UCSD-AML1 (cell line): Measurements from ENCODE around the gene EPHA3.

Source experiments
- DNase-seq: peaks from one replicate; lab custom pipeline; 2025; ENCODE audit not compliant: unreplicated experiment; lab: John Stamatoyannopoulos, UW

The EPHA3 gene

GRCh38 chr3:89278302-89279025 is 171.0 kb downstream of the EPHA3 start:
- no peak for DNase-seq

GRCh38 chr3:89280301-89280700 is 172.9 kb downstream of the EPHA3 start:
- DNase-seq: no peak

- DNase-seq: no peak
These were observed 173.5 kb downstream of the EPHA3 start for GRCh38 chr3:89280822-89281365.

GRCh38 chr3:89287902-89288508 is 180.6 kb downstream of the EPHA3 start:
- DNase-seq: no peak

- no peak for DNase-seq
These were observed 182.3 kb downstream of the EPHA3 start for GRCh38 chr3:89289574-89290190.

GRCh38 chr3:89297199-89297598 is 189.8 kb downstream of the EPHA3 start:
- DNase-seq: no peak

GRCh38 chr3:89300526-89300925 is 193.1 kb downstream of the EPHA3 start:
- no peak for DNase-seq

GRCh38 chr3:89300981-89301380 is 193.6 kb downstream of the EPHA3 start:
- DNase-seq: no peak

GRCh38 chr3:89303701-89304100 is 196.3 kb downstream of the EPHA3 start:
- DNase-seq: no peak

- DNase-seq: no peak
These were observed 199.1 kb downstream of the EPHA3 start for GRCh38 chr3:89306540-89306939.

- DNase-seq: no peak
These were observed 204.2 kb downstream of the EPHA3 start for GRCh38 chr3:89311581-89311980.

- no peak for DNase-seq
These were observed 204.7 kb downstream of the EPHA3 start for GRCh38 chr3:89312141-89312540.

GRCh38 chr3:89314454-89315098 is 207.2 kb downstream of the EPHA3 start:
- no peak for DNase-seq

GRCh38 chr3:89315750-89316470 is 208.5 kb downstream of the EPHA3 start:
- no peak for DNase-seq

- no peak for DNase-seq
These were observed 212.8 kb downstream of the EPHA3 start for GRCh38 chr3:89320186-89320585.

- no peak for DNase-seq
These were observed 219.6 kb downstream of the EPHA3 start for GRCh38 chr3:89326997-89327396.

- DNase-seq: no peak
These were observed 225.0 kb downstream of the EPHA3 start for GRCh38 chr3:89332386-89332785.

- no peak for DNase-seq
These were observed 225.4 kb downstream of the EPHA3 start for GRCh38 chr3:89332793-89333192.

- no peak for DNase-seq
These were observed 228.3 kb downstream of the EPHA3 start for GRCh38 chr3:89335693-89336092.

- no peak for DNase-seq
These were observed 233.0 kb downstream of the EPHA3 start for GRCh38 chr3:89340408-89340807.

GRCh38 chr3:89344076-89344475 is 236.7 kb downstream of the EPHA3 start:
- DNase-seq: no peak
